NCI-H2029 treated with DMSO at 0.1 percent for 48 hours (cell line): ENCODE data around the gene CELSR3.

Experiments
- DNase-seq: peaks from one replicate; lab custom pipeline; 2025; lab: John Stamatoyannopoulos, UW

The CELSR3 gene

DNA sequence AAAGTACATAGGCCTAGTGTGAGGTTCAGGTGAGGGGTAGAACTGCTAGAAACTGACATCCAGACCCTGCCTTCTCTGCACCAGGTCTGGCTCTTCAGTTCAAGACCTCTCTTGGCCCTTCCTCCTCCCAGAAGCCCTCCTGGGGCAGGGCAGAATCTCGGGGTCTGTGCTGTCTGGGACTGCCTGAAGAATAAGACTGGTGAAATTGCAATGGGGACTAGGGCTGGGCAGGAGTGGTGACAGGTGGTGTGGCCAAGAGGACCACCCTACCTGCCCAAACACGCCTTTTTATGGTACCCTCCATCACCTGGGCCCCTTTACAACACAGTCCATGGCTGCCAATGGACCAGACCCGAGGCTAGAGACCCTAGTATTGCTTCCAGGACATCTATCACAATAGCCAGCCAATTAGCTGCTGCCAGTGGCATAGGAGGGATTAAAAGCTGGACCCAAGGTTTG lies 24.6 kb upstream of the CELSR3 start:
- DNase-seq = no peak

DNA sequence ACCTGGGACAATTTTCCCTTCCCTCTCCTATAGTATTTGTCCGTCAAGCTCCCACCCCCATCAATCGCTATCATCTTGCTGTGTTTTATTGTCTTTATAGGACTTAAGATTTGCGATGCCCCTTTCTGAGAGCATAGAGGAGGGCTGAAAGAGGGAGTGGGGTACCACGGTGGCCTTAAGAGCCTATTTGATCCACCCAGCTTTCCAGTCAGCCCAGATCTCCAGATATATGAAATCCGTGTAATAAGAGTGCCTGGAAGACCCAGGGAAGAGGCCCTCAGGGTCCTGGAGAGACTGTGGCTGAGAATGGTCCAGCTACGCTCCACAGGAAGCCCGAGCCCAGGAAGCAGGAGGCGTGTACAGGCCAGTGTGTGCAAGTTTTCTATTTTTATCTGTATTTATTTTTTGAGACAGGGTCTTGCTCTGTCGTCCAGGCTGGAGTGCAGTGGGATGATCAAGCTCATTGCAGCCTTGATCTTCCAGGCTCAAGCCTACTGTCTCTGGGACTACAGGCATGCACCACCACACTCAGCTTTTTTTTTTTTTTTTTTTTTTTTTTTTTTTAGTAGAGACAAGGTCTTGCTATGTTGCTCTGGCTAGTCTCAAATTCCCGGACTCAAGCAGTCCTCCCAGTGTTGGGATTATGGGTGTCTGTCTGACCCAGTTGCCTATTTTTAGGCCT lies 24.0 kb upstream of the CELSR3 start:
- no peak for DNase-seq

DNA sequence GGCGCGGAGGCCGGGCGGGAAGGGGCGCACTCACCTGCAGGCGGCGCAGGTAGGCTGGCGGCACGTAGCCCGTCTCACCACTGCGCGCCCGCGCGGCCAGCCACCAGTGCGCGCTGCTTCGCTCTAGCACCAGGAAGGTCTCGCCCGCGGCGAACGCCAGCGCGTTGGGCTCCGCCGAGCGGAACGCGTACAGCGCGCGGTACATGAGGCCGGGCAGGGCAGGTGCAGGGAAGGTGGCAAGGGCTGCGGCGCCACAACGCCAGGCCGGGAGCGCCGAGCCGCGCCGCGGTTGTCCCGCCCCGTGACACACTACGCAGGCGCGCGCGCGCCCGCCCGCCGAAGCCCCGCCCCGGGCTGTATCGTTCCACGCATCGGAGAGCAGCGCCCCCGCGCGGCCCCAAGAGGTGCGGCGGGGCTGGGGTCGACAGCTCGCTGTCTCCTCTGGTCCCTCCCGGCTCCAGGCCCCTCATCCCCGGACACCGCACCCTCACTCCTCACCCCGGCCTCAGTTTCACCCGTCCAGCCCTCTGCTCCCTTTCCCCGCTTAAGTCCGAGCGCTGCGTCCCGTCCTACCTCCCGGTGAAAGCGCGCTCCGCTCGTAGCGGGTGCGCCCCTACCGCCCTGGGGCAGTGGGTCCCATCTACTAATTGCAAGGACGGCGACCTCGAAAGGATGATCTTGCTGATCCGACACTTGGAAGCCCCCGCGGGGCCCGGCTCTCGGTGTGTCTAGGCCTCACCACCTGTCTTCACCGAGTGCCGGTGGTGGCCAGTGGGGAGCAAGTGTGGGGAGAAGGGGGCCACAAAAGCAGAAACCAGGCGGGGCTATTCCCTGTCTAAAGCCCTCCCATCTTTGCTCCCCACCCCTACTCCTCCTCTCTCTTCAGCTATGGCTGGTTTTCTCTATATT lies 23.2 kb upstream of the CELSR3 start, which contains the start of gene NCKIPSD:
TSS of gene NCKIPSD (minus strand) at position 313 of the 909 bp plus-strand sequence. CDS start at position 205, 108 bp downstream.
- peak; percentile 39 for DNase-seq

DNA sequence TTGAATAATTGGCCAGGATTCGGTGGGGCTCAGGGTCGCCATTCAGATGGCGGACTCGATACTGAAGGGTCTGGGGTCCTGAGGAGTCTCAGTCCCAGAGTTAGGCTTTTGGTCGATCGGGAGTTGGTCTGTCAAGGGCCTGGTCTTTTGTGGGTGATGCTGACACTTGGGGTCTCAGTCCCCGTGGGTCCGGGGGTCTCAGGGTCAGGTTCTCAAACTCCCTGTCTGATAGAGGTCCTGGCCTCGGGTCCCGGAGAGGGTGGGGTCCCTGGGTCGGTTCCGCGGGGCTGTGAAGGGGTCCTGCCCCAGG lies 22.6 kb upstream of the CELSR3 start:
- no peak for DNase-seq

DNA sequence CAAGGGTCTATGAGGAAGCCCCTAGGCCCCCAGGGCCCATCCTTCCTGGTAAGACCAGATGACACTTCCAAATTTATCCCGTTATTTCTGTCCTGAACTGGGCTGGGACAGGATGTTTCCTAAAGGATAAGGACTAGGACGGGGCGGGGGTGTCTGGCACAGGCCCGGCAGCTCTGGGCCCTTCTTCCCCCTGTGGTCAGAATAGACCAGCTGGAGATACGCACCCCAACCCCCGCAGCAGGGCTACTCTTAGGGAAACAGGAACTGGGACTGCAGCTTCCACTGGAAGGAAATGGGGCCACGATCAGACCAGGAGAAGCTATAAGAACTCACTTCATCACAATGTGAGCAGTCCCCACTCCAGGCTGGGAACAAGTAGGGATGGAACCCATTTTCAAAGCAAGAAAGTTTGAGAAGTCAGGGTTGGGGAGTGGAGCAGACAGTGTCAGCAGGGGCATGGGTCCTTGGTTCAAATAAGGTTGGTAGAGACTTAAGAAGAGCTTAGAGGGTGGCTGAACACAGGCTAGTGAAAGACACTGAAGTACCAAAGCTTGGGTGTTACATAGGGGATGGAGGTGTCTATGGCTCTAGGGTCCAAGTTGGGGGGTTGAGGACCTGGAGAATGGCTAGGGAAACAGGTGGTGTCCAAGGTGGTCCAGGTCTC lies 21.9 kb upstream of the CELSR3 start:
- DNase-seq = no peak

DNA sequence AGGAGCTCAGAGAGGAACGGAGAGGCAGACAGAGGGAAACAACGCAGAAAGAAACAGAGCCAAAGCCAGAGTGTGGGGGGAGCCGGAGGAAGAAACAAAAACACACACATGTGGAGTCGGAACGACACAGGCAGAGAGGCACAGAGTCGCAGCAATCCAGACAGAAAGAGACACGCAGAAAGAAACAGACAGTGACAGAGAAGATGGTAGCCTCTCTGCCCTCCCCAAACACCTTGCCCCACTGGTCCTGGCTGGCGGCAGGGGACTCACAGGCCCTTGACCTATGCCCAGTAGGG lies 21.3 kb upstream of the CELSR3 start:
- DNase-seq = no peak

DNA sequence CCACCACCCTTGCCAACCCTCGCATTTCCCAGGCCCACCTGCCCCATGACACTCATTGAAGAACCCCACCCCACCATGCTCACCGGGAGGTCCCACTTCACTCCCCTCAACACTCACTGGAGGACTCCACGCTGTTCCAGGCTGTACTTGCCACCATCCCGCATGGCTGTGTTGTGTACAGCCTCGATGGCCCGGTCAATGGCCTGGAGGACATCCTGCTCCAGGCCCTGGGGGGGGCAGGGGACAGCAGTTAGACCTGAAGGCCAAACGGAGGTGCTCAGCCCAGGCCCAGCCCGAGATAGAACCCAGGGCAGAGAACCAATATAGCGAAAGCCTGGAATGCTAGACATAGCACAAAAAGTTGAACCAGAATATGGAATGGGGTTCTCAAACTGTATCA lies 20.1 kb upstream of the CELSR3 start:
- DNase-seq = no peak

DNA sequence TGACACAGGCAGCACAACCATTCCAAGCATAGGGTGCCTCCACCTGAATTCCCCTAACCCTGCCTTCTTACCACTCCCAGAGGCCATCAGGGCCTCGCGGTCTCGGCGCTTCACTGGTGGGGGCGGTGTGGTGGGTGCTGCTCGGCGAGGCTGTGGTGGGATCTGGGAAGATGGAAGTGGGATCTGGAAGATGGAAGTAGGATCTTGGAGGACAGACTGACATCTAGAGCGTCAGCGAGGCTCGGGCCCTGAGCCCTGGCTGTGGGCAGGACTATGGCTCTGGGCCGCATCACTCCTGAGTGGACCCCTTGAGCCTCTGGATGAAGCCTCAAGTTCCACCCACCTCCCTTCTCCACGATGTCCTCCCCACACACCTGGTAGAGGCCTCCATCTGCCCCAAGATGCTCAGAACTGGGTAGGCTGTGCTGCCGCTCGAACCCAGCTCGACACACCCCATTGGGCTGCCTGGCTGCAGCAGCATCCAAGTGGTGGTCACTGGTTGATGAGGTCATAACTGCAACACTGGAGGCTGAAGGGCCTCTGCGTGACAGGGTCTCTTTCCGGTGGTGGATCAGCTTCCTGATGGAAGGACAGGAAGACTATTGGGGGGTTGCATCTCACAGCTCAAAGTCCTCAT lies 19.4 kb upstream of the CELSR3 start:
- no peak for DNase-seq

DNA sequence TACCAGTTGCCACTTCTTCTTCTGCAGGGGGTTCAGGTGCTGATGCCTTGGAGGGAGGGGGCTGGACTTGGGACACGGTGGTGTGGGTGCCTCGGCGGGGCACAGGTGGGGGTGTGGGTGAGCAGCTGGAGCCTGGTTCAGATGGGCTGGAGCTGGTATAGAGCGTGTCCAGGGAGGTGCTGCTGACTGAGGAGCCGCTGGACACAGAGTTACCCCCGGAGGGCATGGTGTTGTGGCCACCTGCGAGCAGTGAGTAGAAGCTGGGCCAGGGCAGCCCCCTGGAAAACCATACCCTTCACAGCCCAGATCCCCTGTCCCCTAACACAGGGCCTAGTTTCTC lies 18.8 kb upstream of the CELSR3 start:
- DNase-seq = no peak

DNA sequence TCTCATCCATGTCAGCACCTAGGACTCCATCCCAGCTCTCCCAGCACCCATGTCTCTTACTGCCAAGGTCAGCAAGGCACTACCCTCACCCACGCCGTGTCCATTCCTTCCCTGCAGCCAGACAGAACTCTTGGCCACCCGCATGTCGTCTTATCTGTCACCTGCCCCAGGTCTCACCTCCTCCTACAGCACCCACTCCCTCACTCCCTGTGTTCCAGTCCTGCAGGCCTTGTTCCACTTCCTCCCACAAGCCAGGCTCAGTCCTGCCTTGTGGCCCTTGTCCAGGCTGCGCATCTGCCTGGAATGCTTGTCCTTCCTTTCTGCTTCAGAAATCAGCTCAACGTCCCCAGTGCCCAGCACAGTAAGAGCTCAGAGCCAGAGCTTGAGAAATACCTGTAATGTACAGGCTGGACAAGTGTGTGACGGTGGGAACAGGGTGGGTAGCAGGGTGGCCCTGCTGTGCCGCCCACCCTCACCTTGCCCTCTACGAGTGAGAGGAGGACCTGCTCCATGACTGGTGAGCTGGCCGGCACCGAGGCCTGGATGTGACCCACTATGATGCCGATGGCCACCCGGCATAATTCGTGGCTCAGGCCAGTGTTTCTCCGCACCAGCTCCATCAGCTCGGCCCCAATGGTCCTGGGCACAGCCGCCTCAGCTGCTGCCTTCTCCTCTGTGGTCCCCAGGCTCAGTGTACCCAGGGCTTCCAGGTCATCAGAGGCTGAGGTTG lies 18.3 kb upstream of the CELSR3 start:
- DNase-seq = no peak

DNA sequence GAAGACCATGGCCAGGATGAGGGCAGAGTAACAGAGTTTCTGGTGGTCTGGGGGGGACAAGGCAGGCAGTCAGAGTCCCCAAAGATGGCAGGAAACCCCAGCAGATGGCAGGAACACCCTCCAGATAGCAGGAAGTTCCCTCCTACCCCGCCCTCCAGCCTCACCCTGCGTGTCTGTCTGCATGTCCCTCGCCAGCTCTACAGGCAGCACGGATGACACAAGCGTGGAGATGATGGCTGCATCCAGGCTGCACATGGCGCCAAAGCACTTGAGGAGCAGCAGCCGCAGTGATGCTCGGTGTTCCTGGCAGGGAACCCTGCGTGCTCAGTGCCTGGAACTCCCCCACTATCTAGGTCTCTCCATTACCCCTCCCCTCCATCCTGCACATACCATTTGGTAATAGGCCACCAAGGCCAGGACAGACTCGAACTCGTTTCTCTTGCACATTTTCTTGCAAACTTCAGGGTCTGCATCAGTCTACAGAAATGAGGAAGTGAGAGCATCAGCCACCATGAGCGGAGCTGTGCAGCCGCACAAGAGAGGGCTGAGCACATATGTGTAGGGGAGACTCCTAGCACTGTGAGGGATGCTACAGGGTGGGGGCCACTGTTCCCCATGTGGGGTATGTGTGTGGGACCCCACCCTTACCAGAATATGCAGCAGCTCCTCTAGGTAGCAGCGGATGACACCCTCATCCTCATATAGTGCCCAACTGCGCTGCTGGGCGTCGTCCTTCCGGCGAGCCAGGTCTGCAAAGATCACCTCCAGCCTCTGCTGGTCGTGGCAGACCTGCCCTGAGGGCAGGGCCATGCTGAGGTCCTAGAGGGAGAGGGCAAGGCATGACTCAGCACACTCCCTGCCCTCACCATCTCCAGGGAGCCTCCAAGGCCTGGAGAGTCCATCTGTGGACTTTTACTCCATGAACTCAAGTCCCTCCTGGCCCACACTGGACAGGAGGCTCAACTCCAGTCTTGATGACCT lies 17.0 kb upstream of the CELSR3 start:
- DNase-seq = no peak

DNA sequence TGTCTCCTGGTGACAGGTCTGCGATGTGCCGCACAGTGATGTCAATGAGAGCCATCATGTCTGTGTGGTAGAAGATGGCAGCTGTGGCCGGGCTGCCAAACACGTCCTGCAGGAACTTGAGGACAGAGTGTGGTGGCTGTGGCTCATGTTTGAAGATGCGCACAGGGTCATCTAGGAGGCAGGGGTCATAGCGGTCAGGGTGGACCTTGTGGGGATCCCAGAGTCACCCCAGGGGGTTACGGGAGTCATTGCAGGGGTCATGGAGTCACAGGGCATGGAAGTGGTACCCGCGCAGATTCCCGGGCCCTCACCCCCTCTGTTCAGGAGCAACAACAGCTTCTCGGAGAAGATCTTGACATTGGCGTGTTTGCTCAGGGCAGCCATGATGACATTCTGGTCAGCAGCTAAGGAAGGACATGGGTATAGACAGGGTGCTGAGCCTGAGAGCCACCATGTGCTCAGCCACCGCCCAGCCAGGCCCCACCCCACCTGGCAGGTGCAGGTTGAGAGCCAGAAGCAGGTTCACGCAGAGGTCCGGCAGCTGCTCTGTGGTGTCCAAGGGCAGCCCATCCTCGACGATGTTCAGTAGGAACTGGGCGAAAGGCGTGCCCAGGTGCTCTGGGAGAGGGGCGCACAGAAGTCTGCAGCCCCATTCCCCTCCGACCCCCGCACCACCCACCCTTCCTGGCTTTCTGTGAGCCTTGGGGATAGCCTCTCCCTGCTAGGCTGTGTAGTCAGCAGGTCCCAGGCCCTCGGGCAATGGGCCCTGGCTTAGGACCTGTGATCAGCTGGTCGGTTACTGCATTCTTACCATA lies 16.1 kb upstream of the CELSR3 start:
- no peak for DNase-seq

DNA sequence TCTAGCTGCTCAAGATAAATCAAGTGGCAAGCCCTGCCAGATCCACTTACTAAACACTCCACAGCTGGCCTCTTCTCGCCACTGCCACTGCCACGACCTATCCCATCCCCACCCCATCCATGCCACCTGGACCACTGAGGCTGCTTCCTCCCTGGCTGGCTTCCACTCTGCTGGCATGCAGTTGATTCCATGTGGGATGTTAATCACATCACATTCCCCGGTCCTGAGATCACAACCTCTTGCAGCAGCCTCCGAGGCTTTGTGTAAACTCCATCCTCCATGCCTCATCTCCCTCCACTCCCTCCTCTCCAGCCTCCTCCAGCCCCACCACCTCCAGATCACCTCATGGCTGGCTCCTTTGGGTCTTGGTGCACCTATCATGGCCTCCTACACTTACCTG lies 15.4 kb upstream of the CELSR3 start:
- no peak for DNase-seq

DNA sequence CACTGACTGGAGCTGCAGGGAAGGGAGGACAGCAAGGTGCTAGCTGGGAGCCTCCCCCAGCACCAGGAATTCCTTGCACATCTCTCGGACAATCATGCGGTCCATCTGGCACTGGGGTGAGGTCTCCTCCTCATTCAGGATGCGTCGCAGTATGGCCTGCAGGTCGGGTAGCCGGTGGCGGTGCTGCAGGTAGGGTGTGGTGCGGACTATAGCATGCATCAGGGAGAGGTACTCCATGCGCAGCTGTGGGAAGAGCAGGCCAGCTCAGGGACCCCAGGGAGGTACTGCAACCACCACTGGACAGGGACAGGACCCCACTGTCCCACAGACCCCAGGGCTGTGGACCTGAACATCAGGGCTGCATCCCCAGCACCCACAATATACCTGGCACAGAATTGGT lies 11.8 kb upstream of the CELSR3 start:
- no peak for DNase-seq

DNA sequence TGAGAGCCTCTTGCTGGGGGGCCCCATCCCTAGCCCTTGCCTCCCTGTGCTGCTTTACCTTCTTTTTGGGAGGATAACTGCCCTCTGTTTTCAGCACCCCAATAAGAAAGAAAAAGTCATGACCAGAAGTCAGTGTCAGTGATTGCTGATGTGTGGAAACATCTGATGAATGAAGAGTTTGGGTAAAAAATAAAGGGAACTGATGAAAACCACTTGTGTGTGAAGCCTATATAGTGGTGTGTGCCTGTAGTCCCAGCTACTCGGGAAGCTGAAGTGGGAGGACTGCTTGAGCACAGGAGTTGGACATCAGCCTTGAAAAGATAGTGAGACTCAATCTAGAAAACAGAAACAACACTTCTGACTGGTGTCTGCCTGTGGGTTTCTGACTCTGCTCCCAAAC lies 9.8 kb upstream of the CELSR3 start:
- DNase-seq = no peak

DNA sequence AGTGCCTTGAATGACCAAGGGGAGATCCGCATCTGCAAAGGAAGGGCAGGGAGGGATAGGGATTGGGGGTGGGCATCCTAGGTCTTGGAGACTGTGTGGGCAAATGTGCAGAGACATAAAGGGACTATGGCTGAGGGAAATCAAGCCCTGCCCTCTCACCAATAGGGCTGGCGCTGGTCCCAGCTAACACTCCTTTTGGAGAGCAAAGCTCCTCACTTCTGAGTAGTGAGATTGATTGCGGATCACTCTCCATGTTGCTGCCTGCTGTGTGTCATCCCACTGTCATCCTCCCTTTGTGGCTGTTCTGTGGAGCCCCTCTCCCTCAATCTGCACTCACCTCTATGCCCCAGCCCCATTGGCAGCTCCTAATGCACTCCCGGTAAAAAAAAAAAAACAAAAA lies 2.2 kb upstream of the CELSR3 start:
- DNase-seq = peak; percentile 38

DNA sequence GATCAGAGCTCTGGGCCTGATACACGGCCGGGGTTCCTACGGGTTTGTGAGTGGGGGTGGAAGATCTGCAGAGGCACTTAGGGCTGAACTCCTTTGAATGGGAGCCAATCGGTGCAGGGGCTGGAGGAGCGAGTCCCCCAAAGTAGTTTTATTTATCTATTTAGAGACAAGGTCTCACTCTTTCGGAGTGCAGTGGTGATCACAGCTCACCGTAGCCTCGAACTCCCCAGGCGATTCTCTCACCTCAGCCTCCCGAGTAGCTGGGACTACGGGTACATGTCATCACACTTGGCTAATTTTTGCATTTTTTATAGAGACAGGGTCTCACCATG lies 1.6 kb upstream of the CELSR3 start:
- no peak for DNase-seq

DNA sequence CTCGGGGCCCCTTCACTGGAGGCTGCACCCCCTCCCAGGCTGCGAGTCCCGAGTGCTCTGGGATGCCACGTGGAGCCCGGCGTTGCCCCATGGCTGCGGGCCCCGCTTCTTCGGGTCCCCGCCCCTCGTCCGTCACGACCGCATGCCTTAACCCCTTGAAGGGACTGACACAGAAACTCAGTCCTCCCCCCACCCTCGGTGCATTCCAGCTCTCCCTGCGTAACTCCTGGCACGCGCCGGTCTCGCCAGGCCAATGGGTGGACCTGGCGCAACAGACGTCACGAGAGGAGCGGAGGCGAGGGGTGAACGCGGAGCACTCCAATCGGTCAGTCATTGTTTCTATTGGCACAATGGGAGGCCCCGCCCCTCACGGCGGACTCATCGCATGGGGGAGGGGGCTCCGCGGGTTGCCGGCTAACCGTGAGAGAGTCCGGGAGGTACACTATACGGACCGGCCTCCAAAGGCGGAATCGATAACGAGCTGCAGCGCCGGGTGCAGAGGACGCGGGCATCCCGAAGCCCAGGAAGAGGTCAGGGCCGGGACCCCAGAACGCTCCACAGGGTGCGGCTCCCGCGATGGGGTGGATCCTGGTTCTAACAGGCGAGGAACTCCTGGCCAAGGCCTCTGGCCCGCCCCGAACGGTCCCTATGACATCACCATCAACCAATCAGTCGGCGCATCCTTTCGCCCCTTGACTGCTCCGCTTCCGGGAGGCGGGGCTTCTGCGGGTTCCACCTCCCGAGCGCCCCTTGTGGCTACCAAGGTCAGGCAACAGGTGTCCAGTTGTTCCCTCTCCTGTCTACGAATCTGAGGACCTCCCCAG lies 1.0 kb upstream of the CELSR3 start:
- peak; percentile 89 for DNase-seq

DNA sequence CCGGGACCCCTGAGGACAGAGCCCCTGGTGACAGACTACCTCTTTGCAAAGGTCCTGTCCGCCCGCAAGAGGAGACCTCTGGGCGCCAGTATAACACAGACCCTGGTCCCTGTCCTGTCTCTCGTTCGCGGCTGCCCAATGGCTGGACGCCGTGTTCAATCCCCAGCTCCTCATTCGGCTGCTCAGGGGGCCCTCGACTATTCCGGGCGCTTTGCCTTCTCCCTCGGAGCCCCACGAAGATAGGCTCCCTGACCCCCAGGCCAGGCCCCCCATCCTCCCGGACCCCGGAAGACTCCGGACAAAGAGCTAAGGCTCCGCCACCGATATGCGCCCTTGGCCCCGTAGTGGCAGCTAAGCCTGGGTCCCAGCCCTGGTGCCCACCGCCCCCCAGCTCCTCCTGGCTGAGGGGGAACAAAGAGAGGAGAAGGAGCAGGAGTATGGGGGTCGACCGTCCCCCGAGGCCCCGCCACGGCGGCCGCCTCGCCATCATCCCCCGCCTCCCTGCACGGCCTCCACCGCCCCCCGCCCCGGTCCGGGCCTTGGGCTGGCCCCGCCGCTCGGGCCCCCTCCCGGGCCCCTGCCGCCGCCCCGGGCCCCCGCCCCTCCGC lies 437 bp downstream of the CELSR3 start:
- DNase-seq = no peak
